Measurements from ENCODE around the gene LENEP.

DNA sequence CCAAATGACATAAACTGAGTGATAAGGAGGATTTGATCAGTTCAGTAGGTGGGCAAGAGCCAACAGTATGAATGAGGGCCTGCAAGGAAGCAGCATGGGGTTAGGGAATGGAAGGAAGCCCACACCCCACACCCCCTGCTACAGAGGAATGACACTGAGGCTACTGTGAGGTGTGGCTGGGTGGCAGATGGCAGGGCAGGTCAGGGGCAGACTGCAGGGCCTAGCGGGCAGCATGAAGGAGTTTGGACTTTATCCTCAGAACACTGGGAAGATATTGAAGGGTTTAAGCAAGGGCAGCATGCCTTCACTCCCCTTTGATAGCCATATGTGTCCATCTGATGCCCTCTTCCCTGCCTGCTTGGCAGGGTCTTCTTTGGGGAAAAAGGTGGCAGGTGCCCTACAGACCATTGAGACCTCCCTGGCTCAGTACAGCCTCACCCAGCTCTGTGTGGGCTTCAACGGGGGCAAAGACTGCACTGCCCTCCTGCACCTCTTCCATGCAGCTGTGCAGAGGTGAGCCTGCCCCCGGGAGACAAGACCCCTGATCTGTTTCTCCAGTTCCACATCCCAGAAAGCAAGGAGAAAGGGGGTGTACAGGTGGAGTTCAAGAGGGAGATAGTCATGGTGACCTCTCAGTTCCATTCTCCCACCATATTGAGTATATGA is 4.1 kb upstream of the LENEP start:
- no peak for TF ChIP-seq POLR2A (IDR thresholded peaks at IDR 0.05; ENCODE audit: low read depth, low read length)
- TF ChIP-seq PAX5 (IDR thresholded peaks at IDR 0.05; ENCODE audit: insufficient read depth, low read length, severe bottlenecking): no peak
- no peak for TF ChIP-seq TAF1 (IDR thresholded peaks at IDR 0.05; ENCODE audit: low read depth, low read length)
- no peak for TF ChIP-seq POLR2AphosphoS5 (IDR thresholded peaks at IDR 0.05; ENCODE audit: low read depth, low read length)
- no peak for TF ChIP-seq SPI1 (IDR thresholded peaks at IDR 0.05; ENCODE audit: low read depth, low read length)
- TF ChIP-seq POU2F2 (IDR thresholded peaks at IDR 0.05; ENCODE audit: low read depth, low read length): no peak

All from GM12891 (cell line).